ENCODE measurements around the gene FIGNL2. TPM values are rescaled to one million over a fixed set of nuclear protein-coding genes. Genes with fewer than 3 reads are reported as not detected.

FIGNL2 gene
- total and polyA plus RNA-seq, 10 donors = 0.20 to 3.0 (median 1.4) TPM

- Histone ChIP-seq H3K4me1 (peaks cover 5 to 21% (median 9%) of the 10 kb centered on the region in 6 donors), H3K36me3 (no peaks in the 10 kb centered on the region), H3K9me3 (no peaks in the 10 kb centered on the region), H3K27me3 (replicated peaks in 1 of 7) (peaks cover 0 to 15% (median 0%) of the 10 kb centered on the region in 7 donors), H3K27ac (peak overlapping the region in 1 of 8 donors; percentile 33), H3K4me3 (peak overlapping the region in 2 of 8 donors; percentile 17 to 30)
- intact Hi-C loops (cut with DNase I; ENCODE audit: low total_unique reads) = no loop called here
- no peak for DNase-seq
- WGBS, 5 donors = 69 to 80% (median 74%) methylated on average over 18 to 21 of the region's 21 CpGs
- TF ChIP-seq CTCF (IDR thresholded peaks at IDR 0.05 in 8 of 11, conservative IDR thresholded peaks at IDR 0.05 in 3 of 11) (no peak), POLR2A (IDR thresholded peaks at IDR 0.05) (no peak), POLR2AphosphoS5 (IDR thresholded peaks at IDR 0.05) (peak in 1 of 3 donors; percentile 14)
These were observed 7.3 kb upstream of the FIGNL2 start for GRCh38 chr12:51855586-51856428.

DNA sequence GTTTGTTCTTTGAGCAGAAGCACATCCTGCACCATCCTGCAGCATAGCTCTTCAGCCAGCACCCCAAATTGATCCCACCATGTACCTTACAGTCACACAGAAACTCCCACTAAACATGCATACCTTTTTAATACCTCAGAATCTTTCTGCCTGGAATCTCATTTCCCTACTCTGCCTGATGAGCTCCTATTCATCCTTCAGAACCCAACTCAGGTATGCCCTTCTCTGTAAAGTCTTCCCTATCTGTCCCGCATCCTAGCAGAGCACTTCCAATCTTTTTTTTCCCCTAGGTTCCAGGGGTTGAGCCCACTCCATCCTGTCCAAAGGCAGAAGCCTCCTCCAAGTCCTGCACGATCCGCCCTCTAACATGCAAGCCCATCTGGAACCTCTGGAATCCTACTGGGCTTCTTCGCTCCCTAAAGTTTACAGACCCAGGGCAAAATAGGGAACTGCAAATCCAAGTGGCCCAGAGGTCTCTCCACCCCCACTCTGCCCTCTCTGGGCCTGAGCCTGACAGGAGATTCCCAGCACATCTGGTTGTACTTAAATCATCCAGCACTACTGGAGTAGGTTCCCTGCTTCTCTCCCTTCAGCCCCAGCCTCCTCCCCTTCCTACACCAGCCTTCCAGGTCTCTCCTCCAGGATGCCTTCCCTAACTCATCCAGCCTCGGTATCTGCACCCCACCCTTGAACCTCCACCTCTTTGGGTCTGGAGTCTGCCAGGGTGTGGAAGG is 4.1 kb upstream of the FIGNL2 start:
- peak overlapping the region in 3 of 8 donors; percentile 44 to 83 (median 77) for H3K27ac ChIP-seq
- 84 to 94% (median 91%) methylated on average over 5 of the region's 5 CpGs for WGBS, 5 donors
- peaks cover 0 to 47% (median 14%) of the 10 kb centered on the region in 7 donors for H3K27me3 ChIP-seq (replicated peaks in 1 of 7)

DNA sequence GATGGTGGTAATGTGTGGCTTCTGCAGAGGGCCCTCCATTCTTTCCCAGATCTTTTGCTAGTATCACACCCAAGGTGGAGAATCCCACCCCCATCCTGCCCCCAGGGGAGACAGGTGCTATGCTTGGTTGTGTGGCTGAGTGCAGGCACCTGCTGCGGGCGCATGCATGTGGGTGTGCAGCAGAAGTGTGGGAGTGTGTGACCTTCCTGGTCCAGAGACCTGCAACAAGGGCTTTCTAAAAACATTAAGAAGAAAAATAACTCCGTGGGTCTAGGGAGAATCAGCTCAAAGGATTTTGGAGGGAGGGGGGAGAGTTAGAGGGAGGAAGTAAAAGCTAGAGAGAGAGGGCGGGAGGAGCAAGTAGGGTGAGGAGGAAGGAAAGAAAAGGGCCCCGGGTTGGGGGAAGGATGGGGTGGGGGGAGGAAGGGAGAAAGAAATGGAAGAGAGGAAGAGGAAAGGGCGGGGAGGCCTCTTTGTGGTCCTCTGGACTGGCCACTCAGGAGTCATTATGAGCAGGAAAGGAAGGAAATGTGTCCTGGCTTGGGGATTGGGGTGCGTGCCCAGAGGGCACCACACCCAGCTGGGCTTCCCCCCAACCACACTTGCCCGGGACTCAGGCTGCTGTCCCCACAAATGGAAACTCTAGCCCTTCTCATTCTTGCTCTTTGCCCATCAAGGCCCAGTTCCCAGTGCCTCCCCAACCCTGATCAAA is 3.1 kb upstream of the FIGNL2 start:
- peaks cover 0 to 57% (median 24%) of the 10 kb centered on the region in 7 donors for H3K27me3 ChIP-seq (replicated peaks in 1 of 7)
- H3K9me3 ChIP-seq = no peaks in the 10 kb centered on the region
- H3K4me1 ChIP-seq = peaks cover 18 to 60% (median 37%) of the 10 kb centered on the region in 6 donors
- peak overlapping the region in 7 of 8 donors; percentile 7 to 83 (median 44) for H3K27ac ChIP-seq
- no peak for DNase-seq
- 16 to 34% (median 19%) methylated on average over 8 of the region's 8 CpGs for WGBS, 5 donors
- TF ChIP-seq POLR2A (IDR thresholded peaks at IDR 0.05) = no peak
- no peak overlapping the region for H3K4me3 ChIP-seq
- H3K36me3 ChIP-seq = no peaks in the 10 kb centered on the region
- intact Hi-C loops (cut with DNase I; ENCODE audit: low total_unique reads) = no loop called here

More for the DNA sequence above, 4.1 kb upstream of the FIGNL2 start:
- Histone ChIP-seq H3K36me3 (no peaks in the 10 kb centered on the region), H3K4me3 (no peak overlapping the region), H3K4me1 (peaks cover 11 to 50% (median 29%) of the 10 kb centered on the region in 6 donors), H3K9me3 (no peaks in the 10 kb centered on the region)
- intact Hi-C loops (cut with DNase I; ENCODE audit: low total_unique reads) = no loop called here
- no peak for DNase-seq
- no peak for TF ChIP-seq POLR2A (IDR thresholded peaks at IDR 0.05)
- no peak for TF ChIP-seq POLR2AphosphoS5 (IDR thresholded peaks at IDR 0.05)
- TF ChIP-seq CTCF (IDR thresholded peaks at IDR 0.05 in 8 of 11, conservative IDR thresholded peaks at IDR 0.05 in 3 of 11) = no peak

- 58 to 82% (median 69%) methylated on average over 2 to 4 of the region's 4 CpGs for WGBS, 5 donors
- Histone ChIP-seq H3K36me3 (no peaks in the 10 kb centered on the region), H3K4me3 (no peak overlapping the region), H3K4me1 (peaks cover 18 to 66% (median 40%) of the 10 kb centered on the region in 6 donors), H3K27me3 (replicated peaks in 1 of 7) (peaks cover 0 to 62% (median 30%) of the 10 kb centered on the region in 7 donors), H3K9me3 (no peaks in the 10 kb centered on the region), H3K27ac (peak overlapping the region in 5 of 8 donors; percentile 7 to 83 (median 76))
- no peak for DNase-seq
- intact Hi-C loops (cut with DNase I; ENCODE audit: low total_unique reads) = no loop called here
- TF ChIP-seq CTCF (IDR thresholded peaks at IDR 0.05 in 8 of 11, conservative IDR thresholded peaks at IDR 0.05 in 3 of 11) = no peak
- no peak for TF ChIP-seq POLR2A (IDR thresholded peaks at IDR 0.05)
- TF ChIP-seq POLR2AphosphoS5 (IDR thresholded peaks at IDR 0.05) = no peak
These were observed 2.4 kb upstream of the FIGNL2 start for GRCh38 chr12:51850965-51851299.

All from spleen (tissue), 11 donors.